Activated naive CD8-positive, alpha-beta T cell (primary cell): Measurements from ENCODE around the gene SPATC1L.

Experiments used
- H3K27ac Mint-ChIP-seq: one replicate; pipeline ENCODE4 v1.8.0; 2021; ENCODE audit warnings: mixed read lengths
- H3K27me3 Mint-ChIP-seq: one replicate; pipeline ENCODE4 v1.8.0; 2021; ENCODE audit warnings: mixed read lengths
- H3K36me3 Mint-ChIP-seq: one replicate; pipeline ENCODE4 v1.8.0; 2021; ENCODE audit warnings: mixed read lengths
- H3K4me1 Mint-ChIP-seq: one replicate; pipeline ENCODE4 v1.8.0; 2021; ENCODE audit warnings: low read depth, mixed read lengths
- H3K4me3 Mint-ChIP-seq: one replicate; pipeline ENCODE4 v1.8.0; 2021; ENCODE audit warnings: mild to moderate bottlenecking, mixed read lengths
- H3K9me3 Mint-ChIP-seq: one replicate; pipeline ENCODE4 v1.8.0; 2021; ENCODE audit warnings: low read depth, mixed read lengths

The SPATC1L gene

DNA sequence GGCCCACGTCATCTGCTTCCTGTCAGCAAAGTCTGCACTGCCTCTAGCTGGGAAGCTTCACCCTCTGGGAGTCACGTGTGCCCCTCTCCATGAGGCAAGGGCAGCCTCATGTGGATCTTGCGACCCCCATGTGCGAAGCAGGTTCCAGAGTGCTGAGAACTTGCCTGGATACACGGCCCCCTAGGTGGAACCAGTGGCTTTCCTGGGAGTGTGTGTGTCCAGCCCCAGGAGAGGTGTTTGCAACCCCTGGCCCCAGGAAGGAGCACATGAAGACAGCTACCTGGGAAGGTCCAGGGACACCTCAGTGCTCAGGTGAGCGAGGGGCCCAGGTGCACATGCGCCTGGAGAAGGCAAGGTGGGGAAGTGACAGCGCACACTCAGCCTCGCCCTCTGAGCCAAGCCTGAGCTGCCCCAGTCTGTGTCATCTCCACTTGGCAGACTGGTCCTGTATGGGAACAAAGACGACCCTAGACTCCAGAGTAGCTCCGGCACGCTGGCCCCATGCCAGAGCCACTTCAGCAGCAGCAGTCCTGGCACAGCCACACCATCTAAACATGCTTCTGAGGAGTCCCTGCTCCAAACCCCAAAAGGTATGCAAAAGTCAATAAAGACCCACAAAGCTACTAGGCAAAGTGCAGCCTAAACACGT is 35.5 kb upstream of the SPATC1L start:
- H3K9me3 Mint-ChIP-seq: no peaks in the 10 kb centered on the region
- H3K27me3 Mint-ChIP-seq: no peaks in the 10 kb centered on the region
- H3K36me3 Mint-ChIP-seq: peaks cover 5% of the 10 kb centered on the region
- no peak overlapping the region for H3K27ac Mint-ChIP-seq
- H3K4me1 Mint-ChIP-seq: no peaks in the 10 kb centered on the region
- no peak overlapping the region for H3K4me3 Mint-ChIP-seq

DNA sequence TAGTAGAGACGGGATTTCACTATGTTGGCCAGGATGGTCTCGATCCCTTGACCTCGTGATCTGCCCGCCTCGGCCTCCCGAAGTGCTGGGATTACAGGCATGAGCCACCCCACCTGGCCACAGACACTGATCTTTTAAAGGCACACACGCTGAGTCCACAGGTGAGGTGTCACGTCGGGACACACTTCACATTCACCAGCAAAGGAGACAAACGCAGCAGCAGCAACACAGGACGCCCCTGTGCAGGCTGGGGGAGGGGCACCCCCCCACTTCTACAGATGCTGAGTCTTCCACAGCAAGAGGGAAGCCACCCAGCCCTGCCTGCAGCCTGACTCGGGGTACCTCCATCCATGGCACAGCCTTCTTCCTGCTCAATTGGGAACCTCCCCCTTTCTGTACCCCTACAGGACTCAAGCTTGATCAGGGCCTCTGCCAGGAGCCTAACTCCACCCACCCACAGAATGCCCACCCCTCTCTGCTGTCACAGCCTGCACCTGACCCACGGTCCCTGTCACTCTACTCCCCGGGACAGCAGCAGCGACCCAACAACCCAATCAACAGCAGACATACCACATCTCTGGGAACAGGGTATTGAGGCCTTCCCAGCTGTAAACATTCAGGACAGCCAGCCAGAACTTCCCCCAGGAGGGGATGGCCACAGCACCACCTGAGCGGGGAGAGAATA is 34.8 kb upstream of the SPATC1L start:
- Mint-ChIP-seq H3K27ac (no peak overlapping the region), H3K27me3 (no peaks in the 10 kb centered on the region), H3K4me3 (no peak overlapping the region), H3K9me3 (no peaks in the 10 kb centered on the region), H3K36me3 (peaks cover 5% of the 10 kb centered on the region), H3K4me1 (no peaks in the 10 kb centered on the region)

DNA sequence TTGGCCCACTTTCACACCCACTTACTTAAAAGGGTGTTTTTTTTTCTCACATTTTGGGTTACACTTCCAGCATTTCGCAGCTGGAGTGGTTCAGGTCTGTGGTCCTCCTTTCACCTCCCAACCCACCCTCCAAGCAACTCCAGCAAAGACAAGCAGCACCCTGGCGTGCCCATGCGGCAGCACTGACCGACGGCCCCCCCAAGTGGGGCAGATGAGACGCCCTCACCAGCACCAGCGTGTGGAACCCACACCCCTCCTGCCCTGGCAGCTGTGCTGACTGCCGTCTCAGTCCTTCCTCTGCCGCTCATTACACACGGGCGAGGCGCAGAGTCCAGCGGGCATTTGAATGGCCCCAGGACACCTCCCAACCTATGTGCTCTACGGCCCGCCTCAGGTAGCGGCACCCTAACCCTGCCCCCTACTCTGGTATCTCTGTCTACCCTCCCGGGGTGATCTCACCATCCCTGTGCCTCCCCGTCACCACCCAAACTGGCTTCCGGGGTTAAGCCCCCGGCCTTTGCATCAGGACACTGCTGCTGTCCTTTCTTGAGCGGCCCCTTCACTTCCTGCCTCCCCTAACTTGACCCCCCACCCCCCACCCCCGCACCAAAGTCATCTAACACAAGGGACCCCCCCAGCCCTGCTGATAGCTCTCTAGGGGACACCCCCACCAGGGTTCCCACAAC is 33.4 kb upstream of the SPATC1L start:
- Mint-ChIP-seq H3K4me1 (no peaks in the 10 kb centered on the region), H3K27me3 (no peaks in the 10 kb centered on the region), H3K27ac (no peak overlapping the region), H3K9me3 (no peaks in the 10 kb centered on the region), H3K36me3 (peaks cover 5% of the 10 kb centered on the region), H3K4me3 (no peak overlapping the region)

DNA sequence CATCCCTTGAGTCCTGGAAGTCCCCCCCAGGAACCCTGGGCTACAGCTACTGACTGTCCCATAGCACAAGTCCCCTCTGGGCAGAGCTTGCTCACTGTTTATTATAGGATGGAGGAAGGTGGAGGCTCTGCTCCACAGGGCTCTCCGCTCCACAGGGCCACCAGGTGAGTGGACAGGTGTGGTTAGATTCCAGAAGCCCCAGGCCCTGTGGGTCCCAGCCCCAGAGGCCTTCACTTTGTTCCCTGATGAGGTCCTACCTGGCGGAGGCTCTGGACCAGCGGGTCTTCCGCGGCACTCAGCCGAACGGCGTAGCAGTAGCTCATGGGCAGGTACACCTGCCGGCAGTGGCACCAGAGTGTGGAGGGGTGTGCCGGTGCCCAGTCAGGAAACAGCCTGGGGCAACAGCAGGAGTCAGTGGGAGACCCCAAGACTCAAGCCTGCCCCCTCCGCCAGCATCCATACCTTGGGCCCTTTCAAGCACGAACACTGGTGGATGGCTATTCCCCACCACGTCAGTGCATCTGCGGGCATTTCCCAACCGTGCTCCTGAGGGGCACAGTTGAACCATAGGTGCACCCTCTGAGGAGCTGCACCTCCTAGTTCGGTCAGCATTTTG is 32.0 kb upstream of the SPATC1L start:
- peaks cover 2% of the 10 kb centered on the region for H3K36me3 Mint-ChIP-seq
- no peaks in the 10 kb centered on the region for H3K4me1 Mint-ChIP-seq
- no peaks in the 10 kb centered on the region for H3K27me3 Mint-ChIP-seq
- H3K27ac Mint-ChIP-seq: no peak overlapping the region
- H3K4me3 Mint-ChIP-seq: no peak overlapping the region
- no peaks in the 10 kb centered on the region for H3K9me3 Mint-ChIP-seq

DNA sequence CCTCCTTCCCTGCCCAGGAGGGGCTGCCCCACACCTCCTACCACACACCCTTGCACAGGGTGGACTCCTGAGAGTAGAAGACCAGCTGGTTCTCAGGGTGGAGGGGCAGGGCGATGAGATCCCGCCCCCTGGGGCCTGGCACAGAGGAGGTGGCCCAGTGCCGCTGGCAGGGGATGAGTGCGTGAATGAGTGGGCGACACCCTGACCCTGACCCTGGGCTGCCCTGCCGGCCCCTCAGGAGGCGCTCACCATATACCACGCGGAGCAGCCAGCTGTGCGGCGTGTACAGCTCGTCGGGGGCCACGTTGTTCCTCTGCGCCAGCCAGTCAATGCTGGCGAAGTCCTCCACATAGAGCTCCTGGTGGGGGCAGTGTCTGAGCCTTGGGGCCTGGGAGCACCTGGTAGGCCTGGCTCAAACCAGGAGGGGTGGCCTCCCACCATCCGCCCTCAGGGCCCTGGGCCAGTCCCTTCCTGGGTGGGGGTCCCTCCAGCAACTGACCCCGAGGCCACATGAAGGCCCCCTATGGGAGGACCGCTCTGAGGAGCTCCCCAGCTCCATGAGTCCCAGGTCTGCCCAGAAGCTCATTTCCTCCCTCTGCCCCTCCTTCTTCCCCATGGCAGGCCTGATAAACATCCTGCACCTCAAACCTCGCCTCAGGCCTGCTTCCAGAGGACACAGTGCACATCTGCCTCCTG is 31.3 kb upstream of the SPATC1L start:
- Mint-ChIP-seq H3K9me3 (no peaks in the 10 kb centered on the region), H3K27ac (no peak overlapping the region), H3K4me3 (no peak overlapping the region), H3K36me3 (peaks cover 2% of the 10 kb centered on the region), H3K27me3 (no peaks in the 10 kb centered on the region), H3K4me1 (no peaks in the 10 kb centered on the region)

DNA sequence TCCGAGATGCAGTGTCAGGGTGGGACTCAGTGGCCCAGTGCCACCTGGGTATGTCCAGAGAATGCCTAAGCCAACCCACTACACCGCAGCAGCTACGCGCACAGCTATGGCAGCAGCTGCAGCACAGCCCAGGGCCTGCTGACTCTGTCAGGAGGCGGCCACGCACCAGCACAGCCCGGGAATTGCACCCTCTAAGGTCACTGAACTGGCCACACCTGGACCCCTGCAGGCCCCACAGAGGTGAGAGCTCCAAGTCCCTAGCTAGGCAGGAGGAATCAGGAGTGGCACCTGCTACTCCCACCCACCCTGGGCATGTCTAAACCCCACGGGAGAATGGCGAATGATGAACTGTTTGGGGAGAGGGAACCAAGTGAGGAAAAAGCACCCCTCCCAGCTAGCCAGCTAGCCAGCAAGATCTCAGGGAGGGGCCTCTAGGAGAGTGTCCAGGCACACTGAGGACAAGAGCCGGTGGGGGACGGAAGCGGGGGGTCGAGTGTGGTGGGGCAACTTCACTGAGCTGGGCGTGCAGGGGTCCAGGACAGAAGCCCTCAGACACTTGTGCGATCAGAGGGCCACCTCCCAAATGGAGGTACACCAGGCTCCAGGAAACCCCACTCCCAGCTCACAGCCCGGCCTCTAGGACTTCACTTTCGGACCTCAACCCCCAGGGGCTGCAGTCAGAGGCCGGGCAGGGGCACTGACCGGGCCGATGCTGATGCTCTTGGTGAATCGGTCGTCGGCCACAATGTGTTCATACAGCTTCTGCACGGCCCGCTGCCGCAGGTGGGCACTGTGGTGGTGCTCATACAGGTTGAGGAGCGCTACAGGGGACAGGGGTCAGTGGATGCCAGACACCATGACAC is 30.4 kb upstream of the SPATC1L start:
- H3K36me3 Mint-ChIP-seq: no peaks in the 10 kb centered on the region
- H3K27me3 Mint-ChIP-seq: no peaks in the 10 kb centered on the region
- no peak overlapping the region for H3K4me3 Mint-ChIP-seq
- H3K4me1 Mint-ChIP-seq: no peaks in the 10 kb centered on the region
- H3K27ac Mint-ChIP-seq: no peak overlapping the region
- no peaks in the 10 kb centered on the region for H3K9me3 Mint-ChIP-seq

DNA sequence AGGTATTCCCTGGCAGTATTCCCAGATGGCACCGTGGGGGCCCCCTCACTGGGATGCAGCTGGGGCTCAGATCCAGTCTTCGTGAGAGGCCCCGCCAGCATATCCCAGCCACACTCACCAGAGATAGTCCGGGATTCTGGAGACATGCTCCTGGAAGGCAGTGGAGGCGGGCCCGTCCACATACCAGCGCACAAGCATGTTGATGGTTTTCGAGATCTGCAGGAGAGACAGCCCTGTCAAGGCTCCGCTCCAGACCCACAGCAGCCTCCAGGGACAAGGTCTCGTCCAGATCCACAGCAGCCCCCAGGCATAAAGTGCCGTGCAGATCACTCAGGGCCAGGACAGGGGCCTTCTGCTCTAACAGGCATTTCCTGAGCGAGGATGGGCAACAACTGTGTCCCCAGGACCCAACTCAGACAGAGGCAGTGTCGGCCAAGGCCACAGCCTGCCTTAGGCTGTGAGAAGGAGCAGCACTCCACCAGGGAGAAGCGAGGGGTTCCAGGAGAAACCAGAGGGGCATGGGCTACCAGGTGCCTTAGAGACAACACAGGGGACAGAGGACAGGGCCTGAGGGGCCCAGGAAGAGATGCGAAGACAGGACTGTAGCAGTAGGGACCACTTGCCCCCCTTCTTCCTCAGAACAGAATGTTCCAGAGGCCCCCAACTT is 29.5 kb upstream of the SPATC1L start:
- no peaks in the 10 kb centered on the region for H3K4me1 Mint-ChIP-seq
- no peak overlapping the region for H3K27ac Mint-ChIP-seq
- H3K4me3 Mint-ChIP-seq: no peak overlapping the region

DNA sequence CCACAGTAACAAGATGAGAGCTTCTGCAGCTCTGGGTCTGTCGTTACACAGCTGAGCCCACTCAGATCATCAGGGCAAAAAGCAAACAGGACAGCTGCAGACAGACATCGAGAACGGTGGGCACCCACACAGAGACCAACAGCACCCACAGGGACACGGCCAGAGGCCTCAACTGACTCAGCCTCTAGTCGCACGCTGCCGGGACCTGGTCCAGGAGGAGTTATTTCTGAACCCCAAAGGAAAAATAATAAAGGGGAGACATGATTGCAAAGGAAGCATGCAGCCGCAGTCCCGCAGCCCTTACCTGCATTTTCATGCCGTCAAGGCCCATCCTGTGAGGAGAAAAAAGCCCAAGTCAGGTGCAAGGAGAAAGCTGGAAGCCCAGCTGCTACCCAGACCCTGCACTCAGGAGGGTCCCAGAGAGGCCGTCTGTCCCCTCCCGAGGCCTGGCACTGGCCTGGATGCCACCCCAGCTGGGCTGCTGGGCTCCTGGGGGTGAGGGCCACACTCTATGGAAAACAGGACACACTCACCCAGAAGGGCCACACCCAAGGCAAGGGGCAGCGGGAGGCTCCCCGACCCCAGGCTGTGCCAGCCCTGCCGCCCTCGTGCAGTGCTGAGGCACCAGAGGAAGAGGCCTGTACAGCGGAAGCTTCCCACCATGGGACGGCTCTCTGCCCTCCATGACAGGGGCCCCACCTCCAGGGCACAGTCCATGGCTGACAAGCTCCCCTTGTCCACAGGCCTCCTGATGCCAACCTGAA is 28.6 kb upstream of the SPATC1L start:
- H3K36me3 Mint-ChIP-seq: no peaks in the 10 kb centered on the region
- no peak overlapping the region for H3K4me3 Mint-ChIP-seq
- no peaks in the 10 kb centered on the region for H3K9me3 Mint-ChIP-seq
- H3K27ac Mint-ChIP-seq: no peak overlapping the region
- H3K27me3 Mint-ChIP-seq: no peaks in the 10 kb centered on the region
- no peaks in the 10 kb centered on the region for H3K4me1 Mint-ChIP-seq

More for the DNA sequence above, 29.5 kb upstream of the SPATC1L start:
- H3K27me3 Mint-ChIP-seq: no peaks in the 10 kb centered on the region
- H3K36me3 Mint-ChIP-seq: no peaks in the 10 kb centered on the region
- no peaks in the 10 kb centered on the region for H3K9me3 Mint-ChIP-seq

DNA sequence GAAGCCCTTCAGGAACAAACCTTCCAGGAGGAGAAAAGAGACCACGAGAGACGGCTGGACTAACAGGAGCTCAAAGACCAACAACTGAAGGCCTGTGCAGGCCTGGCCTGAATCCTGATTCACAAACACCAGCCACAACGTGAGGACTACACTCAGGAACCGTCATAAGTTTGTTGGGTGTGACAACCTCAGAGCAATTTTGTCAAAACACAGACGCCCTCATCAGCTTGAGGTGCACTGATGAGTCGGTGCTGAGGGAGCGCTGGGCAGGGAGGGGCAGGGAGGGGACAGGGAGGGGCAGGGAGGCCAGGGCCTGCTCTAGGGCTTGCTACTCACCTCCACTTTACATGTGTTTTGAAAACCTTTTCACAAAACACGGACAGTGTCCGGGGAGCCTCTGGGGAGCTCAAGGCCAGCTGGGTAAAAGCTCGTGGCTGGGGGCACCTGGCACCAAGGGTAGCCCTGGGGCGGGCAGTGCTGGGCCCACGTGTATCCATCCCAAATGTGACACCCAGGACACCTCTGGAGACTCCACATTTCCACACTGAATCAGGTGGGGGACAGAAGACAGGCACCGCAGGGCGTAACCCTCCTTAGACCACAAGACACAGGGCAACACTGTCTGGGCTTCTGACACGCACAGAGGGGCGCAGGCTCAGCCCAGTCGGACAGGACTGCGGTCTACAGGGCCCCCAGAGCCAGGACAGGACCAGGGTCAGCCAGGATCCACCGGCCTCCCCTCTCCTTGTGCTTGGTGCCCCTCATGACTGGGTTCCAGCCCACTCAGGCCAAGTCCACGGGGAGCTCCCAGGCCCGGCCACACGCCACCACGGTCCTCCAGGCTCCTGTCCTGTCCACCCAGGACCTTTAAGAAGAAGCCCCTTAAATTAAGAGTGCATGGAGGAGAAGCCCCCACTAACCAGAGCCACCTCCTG is 27.8 kb upstream of the SPATC1L start:
- no peak overlapping the region for H3K27ac Mint-ChIP-seq
- no peaks in the 10 kb centered on the region for H3K9me3 Mint-ChIP-seq
- no peaks in the 10 kb centered on the region for H3K36me3 Mint-ChIP-seq
- H3K4me1 Mint-ChIP-seq: no peaks in the 10 kb centered on the region
- H3K4me3 Mint-ChIP-seq: no peak overlapping the region
- no peaks in the 10 kb centered on the region for H3K27me3 Mint-ChIP-seq

DNA sequence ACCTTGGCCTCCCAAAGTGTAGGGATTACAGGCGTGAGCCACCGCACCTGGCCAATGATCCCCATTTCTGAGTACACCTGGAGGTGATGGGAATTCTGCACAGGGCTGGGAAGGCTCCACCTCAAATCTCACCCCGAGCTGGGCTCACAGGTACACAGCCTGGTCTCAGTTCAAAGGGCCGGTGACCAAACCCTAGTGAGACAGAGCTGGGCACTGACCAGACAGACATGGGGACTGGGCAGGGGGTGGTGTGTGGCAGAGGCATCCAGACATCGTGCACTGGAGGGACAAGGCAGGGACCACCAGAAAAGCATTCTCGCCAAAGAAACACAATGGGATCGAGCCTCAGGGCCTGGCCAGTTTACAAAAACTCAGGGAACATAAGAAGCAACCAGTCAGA is 27.1 kb upstream of the SPATC1L start:
- no peak overlapping the region for H3K27ac Mint-ChIP-seq
- H3K4me1 Mint-ChIP-seq: no peaks in the 10 kb centered on the region
- H3K9me3 Mint-ChIP-seq: no peaks in the 10 kb centered on the region
- H3K27me3 Mint-ChIP-seq: no peaks in the 10 kb centered on the region
- no peak overlapping the region for H3K4me3 Mint-ChIP-seq
- no peaks in the 10 kb centered on the region for H3K36me3 Mint-ChIP-seq

DNA sequence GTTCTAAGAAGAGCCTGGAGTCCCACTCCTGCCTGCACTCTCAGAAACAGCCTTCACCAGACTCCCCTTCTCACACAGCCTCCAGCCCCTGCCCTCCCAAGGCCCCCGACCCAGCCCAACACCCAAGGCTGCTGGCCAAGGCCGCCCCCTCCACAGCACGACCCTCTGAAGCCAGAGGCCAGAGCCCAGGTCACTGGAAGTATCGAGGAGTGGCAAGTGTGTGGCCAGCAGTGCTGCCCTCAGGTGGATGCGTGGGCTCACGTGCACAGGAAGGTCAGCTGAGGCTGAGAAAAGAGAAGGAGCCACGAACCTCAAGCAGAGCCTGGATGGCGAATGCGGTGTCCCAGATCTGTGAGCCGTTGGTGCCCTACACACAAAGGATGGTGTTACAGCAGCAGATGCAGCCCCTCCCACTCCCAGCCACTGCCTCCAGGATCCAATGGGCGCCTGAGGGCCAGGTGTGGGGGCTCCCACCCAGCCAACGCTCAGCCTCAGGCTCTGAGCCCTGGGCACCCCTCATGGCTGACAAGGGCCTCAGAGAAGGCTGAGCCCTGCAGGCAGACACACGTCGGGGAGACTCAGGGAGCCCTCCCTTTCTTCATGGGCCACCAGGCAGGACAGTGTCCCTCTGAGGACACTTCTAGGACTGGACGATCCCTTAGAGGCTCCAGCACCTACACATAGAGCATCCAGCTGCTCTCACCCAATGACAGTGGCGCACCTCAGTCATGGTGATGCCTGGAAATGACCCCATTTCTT is 26.3 kb upstream of the SPATC1L start:
- H3K4me1 Mint-ChIP-seq: no peaks in the 10 kb centered on the region
- no peaks in the 10 kb centered on the region for H3K9me3 Mint-ChIP-seq
- no peak overlapping the region for H3K4me3 Mint-ChIP-seq
- no peaks in the 10 kb centered on the region for H3K27me3 Mint-ChIP-seq
- no peaks in the 10 kb centered on the region for H3K36me3 Mint-ChIP-seq
- H3K27ac Mint-ChIP-seq: no peak overlapping the region
